Measurements from ENCODE around the gene RASSF5.

The RASSF5 gene

DNA sequence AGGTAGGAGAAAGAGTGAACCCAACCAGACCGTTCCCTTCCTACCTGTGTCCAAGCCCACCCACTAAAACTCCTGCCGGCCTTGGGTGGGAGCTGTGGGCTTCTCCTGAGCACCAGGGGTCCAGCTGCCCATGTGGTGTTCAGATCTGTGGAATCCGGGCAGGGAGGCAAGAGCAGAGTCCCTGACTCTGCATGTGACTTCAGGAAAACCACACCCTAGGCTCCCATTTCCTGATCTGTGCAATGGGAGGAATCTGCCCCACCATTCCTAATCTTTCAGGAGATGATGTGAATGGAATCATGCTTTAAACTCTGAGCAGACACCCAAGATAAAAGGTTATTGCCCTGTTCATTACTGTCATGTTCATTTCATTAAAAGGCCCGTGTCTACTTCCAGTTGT lies 77.4 kb downstream of the RASSF5 start:
- TF ChIP-seq, protein P1, sequence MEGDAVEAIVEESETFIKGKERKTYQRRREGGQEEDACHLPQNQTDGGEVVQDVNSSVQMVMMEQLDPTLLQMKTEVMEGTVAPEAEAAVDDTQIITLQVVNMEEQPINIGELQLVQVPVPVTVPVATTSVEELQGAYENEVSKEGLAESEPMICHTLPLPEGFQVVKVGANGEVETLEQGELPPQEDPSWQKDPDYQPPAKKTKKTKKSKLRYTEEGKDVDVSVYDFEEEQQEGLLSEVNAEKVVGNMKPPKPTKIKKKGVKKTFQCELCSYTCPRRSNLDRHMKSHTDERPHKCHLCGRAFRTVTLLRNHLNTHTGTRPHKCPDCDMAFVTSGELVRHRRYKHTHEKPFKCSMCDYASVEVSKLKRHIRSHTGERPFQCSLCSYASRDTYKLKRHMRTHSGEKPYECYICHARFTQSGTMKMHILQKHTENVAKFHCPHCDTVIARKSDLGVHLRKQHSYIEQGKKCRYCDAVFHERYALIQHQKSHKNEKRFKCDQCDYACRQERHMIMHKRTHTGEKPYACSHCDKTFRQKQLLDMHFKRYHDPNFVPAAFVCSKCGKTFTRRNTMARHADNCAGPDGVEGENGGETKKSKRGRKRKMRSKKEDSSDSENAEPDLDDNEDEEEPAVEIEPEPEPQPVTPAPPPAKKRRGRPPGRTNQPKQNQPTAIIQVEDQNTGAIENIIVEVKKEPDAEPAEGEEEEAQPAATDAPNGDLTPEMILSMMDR (IDR thresholded peaks at IDR 0.05; ENCODE audit: low read depth, low read length, poor library complexity, severe bottlenecking): no peak
- TF ChIP-seq EZH2phosphoT487 (IDR thresholded peaks at IDR 0.05; ENCODE audit: borderline replicate concordance, low read length): no peak
- H3K4me3 ChIP-seq (ENCODE audit: low read length): no peak overlapping the region
- no peaks in the 10 kb centered on the region for H3K9me3 ChIP-seq (ENCODE audit: control insufficient read depth, insufficient read depth, low read length)
- no peaks in the 10 kb centered on the region for H3F3A ChIP-seq (ENCODE audit: control insufficient read depth, insufficient read depth)
- H3K27ac ChIP-seq (ENCODE audit: low read depth, low read length): no peak overlapping the region
- peaks cover 13% of the 10 kb centered on the region for H3K4me1 ChIP-seq (ENCODE audit: control insufficient read depth, low read length)
- H4K20me1 ChIP-seq (ENCODE audit: control insufficient read depth, insufficient read depth, low read depth, low read length): no peaks in the 10 kb centered on the region
- no peaks in the 10 kb centered on the region for H3K27me3 ChIP-seq (ENCODE audit: control insufficient read depth, low read length)
- no peak overlapping the region for H3K4me2 ChIP-seq (ENCODE audit: low read length)
- no peaks in the 10 kb centered on the region for H3K9me2 ChIP-seq (replicated peaks; ENCODE audit: control insufficient read depth, low read length)
- peaks cover 9% of the 10 kb centered on the region; the same call in 1 of the 2 replicates for H3K79me2 ChIP-seq (ENCODE audit: control insufficient read depth, low read length)
- H3K36me3 ChIP-seq (ENCODE audit: control insufficient read depth, low read length): peaks cover 50% of the 10 kb centered on the region

DNA sequence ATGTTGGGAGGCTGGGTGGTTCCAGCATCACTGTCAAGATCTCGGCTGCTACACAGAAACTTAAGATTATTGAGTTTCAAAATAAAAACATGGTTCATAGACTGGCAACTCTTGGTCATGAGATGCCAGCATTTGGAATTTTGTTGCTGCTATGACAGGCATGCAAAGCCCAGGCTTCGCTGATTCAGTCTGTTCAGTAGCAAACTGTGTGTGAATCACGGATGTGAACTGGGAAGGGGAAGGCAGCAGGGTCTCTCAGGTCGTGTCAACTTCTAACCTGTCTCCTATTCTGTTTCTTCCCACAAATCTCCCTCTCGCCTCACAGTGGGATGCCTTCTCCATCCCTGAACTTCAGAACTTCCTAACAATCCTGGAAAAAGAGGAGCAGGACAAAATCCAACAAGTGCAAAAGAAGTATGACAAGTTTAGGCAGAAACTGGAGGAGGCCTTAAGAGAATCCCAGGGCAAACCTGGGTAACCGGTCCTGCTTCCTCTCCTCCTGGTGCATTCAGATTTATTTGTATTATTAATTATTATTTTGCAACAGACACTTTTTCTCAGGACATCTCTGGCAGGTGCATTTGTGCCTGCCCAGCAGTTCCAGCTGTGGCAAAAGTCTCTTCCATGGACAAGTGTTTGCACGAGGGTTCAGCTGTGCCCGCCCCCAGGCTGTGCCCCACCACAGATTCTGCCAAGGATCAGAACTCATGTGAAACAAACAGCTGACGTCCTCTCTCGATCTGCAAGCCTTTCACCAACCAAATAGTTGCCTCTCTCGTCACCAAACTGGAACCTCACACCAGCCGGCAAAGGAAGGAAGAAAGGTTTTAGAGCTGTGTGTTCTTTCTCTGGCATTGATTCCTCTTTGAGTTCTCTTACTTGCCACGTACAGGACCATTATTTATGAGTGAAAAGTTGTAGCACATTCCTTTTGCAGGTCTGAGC lies 79.4 kb downstream of the RASSF5 start:
- Histone ChIP-seq H3K4me1 (ENCODE audit: control insufficient read depth, low read length) (no peaks in the 10 kb centered on the region), H3K4me2 (ENCODE audit: low read length) (no peak overlapping the region), H3K79me2 (ENCODE audit: control insufficient read depth, low read length) (0 out of 2 replicates have a peak, but pooled peaks cover under 1% of the 10 kb centered on the region), H3K9me2 (replicated peaks; ENCODE audit: control insufficient read depth, low read length) (no peaks in the 10 kb centered on the region), H3K36me3 (ENCODE audit: control insufficient read depth, low read length) (peaks cover 67% of the 10 kb centered on the region), H4K20me1 (ENCODE audit: control insufficient read depth, insufficient read depth, low read depth, low read length) (no peaks in the 10 kb centered on the region), H3K4me3 (ENCODE audit: low read length) (no peak overlapping the region), H3K27me3 (ENCODE audit: control insufficient read depth, low read length) (no peaks in the 10 kb centered on the region), H3F3A (ENCODE audit: control insufficient read depth, insufficient read depth) (no peaks in the 10 kb centered on the region), H3K9me3 (ENCODE audit: control insufficient read depth, insufficient read depth, low read length) (no peaks in the 10 kb centered on the region), H3K27ac (ENCODE audit: low read depth, low read length) (no peak overlapping the region)
- TF ChIP-seq EZH2phosphoT487 (IDR thresholded peaks at IDR 0.05; ENCODE audit: borderline replicate concordance, low read length): no peak

DNA sequence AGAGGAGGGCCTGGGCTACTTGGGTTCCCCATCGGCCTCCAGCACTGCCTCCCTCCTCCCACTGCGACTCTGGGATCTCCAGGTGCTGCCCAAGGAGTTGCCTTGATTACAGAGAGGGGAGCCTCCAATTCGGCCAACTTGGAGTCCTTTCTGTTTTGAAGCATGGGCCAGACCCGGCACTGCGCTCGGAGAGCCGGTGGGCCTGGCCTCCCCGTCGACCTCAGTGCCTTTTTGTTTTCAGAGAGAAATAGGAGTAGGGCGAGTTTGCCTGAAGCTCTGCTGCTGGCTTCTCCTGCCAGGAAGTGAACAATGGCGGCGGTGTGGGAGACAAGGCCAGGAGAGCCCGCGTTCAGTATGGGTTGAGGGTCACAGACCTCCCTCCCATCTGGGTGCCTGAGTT lies 80.6 kb downstream of the RASSF5 start:
- Histone ChIP-seq H3K79me2 (ENCODE audit: control insufficient read depth, low read length) (no peaks in the 10 kb centered on the region), H4K20me1 (ENCODE audit: control insufficient read depth, insufficient read depth, low read depth, low read length) (no peaks in the 10 kb centered on the region), H3K4me3 (ENCODE audit: low read length) (no peak overlapping the region), H3K4me1 (ENCODE audit: control insufficient read depth, low read length) (no peaks in the 10 kb centered on the region), H3K27me3 (ENCODE audit: control insufficient read depth, low read length) (no peaks in the 10 kb centered on the region), H3K27ac (ENCODE audit: low read depth, low read length) (no peak overlapping the region), H3K4me2 (ENCODE audit: low read length) (no peak overlapping the region), H3K36me3 (ENCODE audit: control insufficient read depth, low read length) (peaks cover 75% of the 10 kb centered on the region), H3F3A (ENCODE audit: control insufficient read depth, insufficient read depth) (no peaks in the 10 kb centered on the region), H3K9me3 (ENCODE audit: control insufficient read depth, insufficient read depth, low read length) (no peaks in the 10 kb centered on the region), H3K9me2 (replicated peaks; ENCODE audit: control insufficient read depth, low read length) (no peaks in the 10 kb centered on the region)
- TF ChIP-seq, protein P1 (IDR thresholded peaks at IDR 0.05; ENCODE audit: low read depth, low read length, poor library complexity, severe bottlenecking): no peak
- no peak for TF ChIP-seq EZH2phosphoT487 (IDR thresholded peaks at IDR 0.05; ENCODE audit: borderline replicate concordance, low read length)

DNA sequence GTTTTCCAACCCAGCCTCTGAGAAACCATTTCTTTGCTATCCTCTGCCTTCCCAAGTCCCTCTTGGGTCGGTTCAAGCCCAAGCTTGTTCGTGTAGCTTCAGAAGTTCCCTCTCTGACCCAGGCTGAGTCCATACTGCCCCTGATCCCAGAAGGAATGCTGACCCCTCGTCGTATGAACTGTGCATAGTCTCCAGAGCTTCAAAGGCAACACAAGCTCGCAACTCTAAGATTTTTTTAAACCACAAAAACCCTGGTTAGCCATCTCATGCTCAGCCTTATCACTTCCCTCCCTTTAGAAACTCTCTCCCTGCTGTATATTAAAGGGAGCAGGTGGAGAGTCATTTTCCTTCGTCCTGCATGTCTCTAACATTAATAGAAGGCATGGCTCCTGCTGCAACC lies 81.2 kb downstream of the RASSF5 start:
- Histone ChIP-seq H3K27ac (ENCODE audit: low read depth, low read length) (no peak overlapping the region), H3K27me3 (ENCODE audit: control insufficient read depth, low read length) (no peaks in the 10 kb centered on the region), H3K4me1 (ENCODE audit: control insufficient read depth, low read length) (no peaks in the 10 kb centered on the region), H3K9me3 (ENCODE audit: control insufficient read depth, insufficient read depth, low read length) (no peaks in the 10 kb centered on the region), H3K4me2 (ENCODE audit: low read length) (no peak overlapping the region), H3K36me3 (ENCODE audit: control insufficient read depth, low read length) (peaks cover 78% of the 10 kb centered on the region), H4K20me1 (ENCODE audit: control insufficient read depth, insufficient read depth, low read depth, low read length) (no peaks in the 10 kb centered on the region), H3F3A (ENCODE audit: control insufficient read depth, insufficient read depth) (no peaks in the 10 kb centered on the region), H3K9me2 (replicated peaks; ENCODE audit: control insufficient read depth, low read length) (no peaks in the 10 kb centered on the region), H3K4me3 (ENCODE audit: low read length) (no peak overlapping the region), H3K79me2 (ENCODE audit: control insufficient read depth, low read length) (no peaks in the 10 kb centered on the region)
- TF ChIP-seq EZH2phosphoT487 (IDR thresholded peaks at IDR 0.05; ENCODE audit: borderline replicate concordance, low read length): no peak
- TF ChIP-seq, protein P1 (IDR thresholded peaks at IDR 0.05; ENCODE audit: low read depth, low read length, poor library complexity, severe bottlenecking): no peak

All from DOHH2 (cell line).